Stimulated activated CD8-positive, alpha-beta memory T cell treated with anti-CD3 and anti-CD28 coated beads, Interleukin-15, amount 100 ng/mL, for 4 hours (primary cell): ENCODE results near the gene CORO6.

Source experiments
- DNase-seq, 2 donors: peaks; one replicate each; pipeline ENCODE4 v3.0.0-alpha.2; 2020; ENCODE audit warnings: low read depth in 2 of 2

The CORO6 gene

DNA sequence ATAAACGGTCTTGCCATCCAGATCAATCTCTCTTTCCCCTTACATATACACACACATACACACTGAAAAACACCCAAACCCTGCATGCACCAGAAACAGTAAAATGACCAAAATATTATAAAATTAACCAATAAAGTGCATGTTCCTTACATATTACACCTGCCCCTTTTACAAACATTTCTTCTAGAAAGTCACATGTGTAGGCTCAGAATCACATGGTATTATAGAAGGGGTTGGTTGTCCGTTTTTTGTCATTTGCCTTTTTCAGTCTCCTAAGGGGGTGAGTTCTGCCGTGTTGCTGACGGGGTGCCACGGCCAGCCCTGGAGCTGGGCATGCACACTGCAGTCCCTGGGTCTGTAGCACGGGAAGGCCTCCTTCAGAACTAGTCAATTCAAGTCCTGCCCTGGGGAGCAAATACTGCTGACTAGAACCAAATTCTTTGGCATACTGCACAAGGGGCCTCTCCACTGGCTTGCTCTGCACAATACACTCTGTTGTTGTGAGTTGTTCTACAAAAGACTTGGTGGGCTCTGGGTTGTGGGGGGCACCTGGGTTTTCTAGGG is 8.0 kb upstream of the CORO6 start:
- DNase-seq, result no peak

GRCh38 chr17:29629839-29630238 is 7.1 kb upstream of the CORO6 start:
- DNase-seq, result no peak

DNA sequence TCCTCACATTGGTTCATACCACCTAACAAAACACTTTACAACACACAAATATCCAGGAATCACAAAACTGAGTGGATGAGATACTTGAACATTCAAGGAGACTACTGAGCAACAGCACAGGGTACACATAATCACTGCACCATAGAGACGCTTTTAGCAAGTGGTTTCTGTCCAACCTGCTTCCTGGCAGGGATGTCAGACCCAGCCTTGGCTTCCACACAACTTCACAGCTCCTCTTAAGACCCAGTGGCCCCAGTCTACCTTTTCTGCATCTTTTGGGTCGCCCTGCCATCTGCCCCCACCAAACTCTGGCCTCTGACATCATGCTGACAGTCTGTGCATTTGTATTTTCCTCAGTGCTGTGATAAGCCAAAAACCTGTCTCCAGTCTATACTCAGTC is 5.9 kb upstream of the CORO6 start:
- no peak for DNase-seq

GRCh38 chr17:29627951-29628350 is 5.2 kb upstream of the CORO6 start:
- no peak for DNase-seq

DNA sequence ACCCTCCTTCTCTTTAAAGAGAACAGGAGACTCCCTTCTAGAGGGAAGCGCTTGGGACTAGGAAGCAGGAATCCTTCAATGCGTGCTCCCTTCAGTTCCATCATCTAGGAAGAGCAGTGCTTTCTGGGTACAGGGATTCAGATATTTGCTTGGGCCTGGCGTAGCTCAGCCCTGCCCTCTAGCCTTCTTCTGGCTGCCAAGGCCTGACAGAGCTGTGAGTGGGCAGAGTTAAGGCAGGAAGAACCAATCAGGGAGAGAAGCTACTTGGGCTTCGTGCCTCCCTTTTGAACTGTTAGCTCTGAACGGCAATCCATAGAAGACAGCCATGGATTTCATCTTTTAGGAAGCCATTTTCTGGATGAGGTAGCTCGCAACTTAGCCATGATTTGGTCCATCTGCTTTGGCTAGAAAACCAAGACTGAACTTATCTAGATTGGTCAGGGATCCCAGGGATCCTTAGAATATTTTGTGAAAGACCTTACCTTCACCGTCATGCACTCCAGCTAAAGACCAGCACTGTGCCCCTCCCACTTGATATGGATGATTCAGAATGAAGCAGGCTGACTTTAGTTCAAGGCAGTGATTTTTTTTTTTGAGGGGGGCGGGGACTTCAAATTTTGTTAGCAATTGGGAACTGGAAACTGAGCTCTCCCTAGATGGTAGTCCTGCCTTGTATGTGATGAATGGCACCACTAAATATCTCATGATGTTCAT is 2.5 kb upstream of the CORO6 start:
- DNase-seq, result no peak

- DNase-seq, result no peak
Measured at GRCh38 chr17:29624586-29624985, 1.9 kb upstream of the CORO6 start.

DNA sequence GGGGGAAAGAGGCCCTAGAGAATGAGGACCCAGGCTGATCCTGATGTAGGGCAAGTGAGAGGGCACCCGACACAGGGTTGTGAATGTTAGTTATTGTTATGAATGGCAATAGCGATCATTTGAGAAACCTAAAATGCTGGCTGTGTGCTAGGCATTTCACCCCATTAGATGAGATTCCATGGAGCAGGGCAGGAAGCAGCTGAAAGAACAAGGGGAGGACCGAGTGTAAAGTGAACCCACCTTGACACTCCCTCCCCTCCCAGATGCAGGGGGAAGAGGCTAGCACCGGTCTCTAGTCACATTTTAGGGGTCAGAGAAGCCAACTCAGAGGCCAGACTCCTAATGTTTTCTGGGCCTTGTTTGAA is 553 bp upstream of the CORO6 start:
- no peak for DNase-seq

- no peak for DNase-seq
Measured at GRCh38 chr17:29621751-29622194, 939 bp downstream of the CORO6 start.

DNA sequence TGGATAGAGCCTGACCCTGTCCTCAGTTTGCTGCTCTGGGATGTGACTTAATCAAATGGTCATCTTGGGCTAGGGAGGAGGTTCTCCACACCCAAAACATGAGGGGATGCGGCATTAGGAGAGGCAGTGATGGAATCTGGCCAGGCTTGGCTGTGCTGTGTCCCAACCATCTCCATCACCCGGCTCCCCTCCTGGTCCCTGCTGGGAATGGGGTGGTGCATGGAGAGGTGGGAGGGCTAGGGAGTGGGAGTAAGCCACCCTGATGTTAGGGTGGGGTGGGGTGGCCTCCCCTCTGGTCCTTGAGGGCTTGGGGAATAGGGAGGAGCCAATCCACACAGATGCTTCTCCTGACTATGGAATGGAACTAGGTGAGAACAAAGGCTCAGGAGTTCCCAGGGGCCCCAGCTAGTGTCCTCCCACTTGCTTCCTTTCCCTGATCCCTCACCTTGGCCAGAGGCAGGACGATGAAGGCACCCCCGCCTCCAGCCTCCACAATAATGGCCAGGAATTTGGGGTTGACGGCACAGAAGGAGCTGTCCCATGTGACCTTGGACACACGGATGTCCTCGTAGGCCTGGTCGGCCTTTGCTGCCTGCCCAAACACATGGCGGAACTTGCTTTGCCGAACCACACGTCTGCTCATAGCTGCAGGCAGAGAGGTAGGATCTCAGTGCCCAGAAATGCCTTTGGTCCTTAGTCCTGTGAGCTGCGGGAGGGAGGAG is 1.8 kb downstream of the CORO6 start:
- no peak for DNase-seq

DNA sequence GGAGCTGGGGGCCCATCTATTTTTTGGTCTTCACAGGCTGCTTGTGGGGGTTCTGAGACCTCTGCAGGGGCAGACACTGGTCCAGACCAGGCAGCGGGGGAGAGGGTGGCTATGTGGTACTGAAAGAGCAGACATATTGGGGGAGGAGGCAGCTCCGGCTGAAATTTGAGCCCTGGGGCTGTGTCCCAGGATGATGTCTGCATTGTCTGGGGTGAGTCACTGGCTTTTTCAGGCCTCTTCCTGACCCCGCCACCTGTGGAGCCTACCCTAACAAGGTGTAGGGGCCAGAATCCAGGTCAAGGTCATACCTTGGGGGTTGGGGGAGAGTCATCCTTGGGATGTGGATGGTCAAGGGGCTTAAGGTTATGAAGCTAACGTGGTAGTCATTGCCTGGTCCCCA is 2.4 kb downstream of the CORO6 start:
- no peak for DNase-seq

DNA sequence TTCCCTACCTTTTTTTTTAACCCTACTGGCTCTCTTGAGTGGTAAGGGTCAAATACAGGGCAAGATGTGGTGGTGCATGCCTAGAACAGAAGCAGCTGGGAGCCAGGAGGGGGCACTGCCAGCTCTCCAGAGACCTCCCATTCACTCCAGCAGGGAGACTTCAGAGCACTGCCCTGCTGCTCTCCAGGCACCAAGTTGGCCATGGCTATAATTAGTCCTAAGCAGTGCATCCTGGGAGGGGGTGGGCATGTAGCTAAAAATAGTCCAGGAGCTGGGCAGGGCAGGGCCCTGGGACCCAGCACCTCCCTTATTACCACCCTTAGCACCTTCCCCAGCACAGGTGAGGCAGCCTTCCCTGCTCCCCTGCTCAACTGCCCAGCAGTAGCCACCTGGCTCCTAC is 3.5 kb downstream of the CORO6 start:
- DNase-seq, result no peak

GRCh38 chr17:29618272-29619065 is 4.2 kb downstream of the CORO6 start:
- no peak for DNase-seq

- peak; percentile 75 to 82 for DNase-seq
Measured at GRCh38 chr17:29617481-29618271, 5.0 kb downstream of the CORO6 start.

DNA sequence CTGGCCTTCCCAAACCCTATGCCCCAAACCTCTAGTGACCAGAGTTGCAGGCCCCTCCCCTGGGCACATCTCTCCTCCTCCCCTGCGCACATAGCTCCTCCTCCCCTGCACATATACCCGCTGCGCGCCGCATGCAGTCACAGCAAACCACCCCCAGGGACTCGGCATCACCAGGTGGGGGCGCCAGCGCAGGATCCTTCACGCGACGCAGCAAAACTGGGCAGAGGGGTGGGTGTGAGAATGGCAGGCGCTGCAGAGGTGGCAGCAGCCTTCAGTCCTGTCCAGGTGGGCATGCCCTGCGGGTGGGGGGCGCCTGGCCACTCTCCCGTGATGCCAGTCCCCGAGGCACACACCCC is 5.6 kb downstream of the CORO6 start:
- peak; percentile 70 to 82 for DNase-seq

GRCh38 chr17:29616300-29617048 is 6.2 kb downstream of the CORO6 start:
- no peak for DNase-seq

DNA sequence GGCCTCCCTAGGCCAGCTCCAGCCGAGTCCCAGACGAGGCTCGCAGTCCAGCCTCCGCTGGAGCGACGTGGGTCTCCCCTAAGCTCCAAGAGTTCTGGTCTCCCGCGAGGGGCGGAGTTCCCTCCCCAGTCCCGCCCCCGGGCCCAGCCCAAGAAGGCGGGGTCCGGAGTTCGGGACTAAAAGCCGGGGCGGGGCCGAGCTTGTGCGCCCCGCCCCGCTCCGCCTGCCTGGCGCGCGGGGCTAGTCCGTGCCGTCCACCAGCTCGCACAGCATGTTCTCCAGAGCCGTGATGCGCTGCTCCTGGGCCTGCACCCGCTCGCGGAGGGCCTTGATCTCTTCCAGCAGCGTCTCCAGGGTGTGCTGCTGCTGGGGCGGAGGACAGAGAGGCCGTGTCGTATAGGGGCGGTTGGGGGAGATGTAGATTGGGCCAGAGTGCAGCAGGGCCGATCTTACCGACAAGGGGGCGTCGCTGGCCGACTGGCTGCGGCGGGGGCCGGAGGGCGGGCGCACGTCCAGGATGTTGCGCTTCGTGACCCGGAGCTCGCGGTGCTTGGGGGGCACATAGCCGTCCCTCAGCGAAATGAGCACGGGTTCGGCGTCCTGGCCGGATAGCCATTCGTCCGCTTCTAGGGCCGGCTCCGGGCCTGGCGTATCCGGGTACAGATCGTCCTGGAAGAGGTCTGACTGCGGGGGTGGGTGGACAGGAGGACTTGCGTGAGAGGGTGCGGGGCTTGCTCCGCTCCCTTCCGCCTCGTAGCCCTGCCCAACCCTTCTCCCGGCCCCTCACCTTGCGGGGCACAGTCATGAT is 7.0 kb downstream of the CORO6 start:
- peak; percentile 66 to 71 for DNase-seq

DNA sequence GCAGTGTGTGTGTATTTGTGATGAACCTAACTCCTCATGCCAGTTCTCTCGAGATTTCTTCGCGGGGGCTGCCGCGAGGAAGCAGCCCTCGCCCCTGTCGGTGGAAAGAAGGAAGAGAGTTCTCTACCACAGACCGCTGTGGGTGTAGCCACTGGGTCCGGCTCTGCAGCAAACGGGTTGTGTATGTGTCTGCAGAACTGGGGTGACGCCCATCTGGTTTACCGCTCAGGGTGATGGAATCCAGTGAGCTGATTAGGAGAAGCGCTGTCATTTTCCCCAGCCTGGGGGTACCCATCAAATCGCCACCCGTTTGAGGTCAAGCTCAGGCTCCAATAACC is 7.7 kb downstream of the CORO6 start:
- peak in 1 of 2 donors; percentile 46 for DNase-seq

DNA sequence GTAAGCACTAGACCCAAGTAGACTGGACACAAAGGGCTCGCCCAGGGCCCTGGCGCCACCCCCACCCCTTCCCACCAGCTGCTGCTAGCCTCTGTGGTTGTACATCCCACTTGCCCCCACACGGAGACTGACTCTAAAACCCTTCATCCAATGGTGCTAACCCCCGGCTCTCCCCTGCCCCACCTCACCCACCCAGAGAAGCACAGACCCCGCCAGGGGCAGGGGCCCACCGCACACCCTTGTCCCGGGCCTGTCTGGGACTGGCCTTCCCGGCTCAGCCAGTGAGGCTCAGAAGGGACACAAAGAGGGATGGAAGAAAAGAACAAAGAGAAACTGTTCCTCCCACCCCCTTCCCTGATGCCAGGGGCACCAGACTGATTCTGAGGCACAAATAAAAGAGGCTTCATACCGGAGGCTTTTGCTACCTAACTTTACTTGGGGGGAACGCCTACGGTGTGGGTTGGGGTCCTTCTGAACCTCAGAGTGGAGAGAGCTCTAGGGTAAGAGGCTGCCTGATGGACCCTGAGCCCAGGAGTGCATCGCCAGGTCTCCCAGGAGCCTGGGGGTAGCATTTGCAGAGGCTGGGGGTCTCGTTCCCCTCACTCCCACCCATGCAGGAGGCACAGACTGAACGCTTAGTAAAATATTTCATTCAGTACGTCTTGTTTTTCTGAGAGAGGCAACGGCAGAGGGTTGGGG is 8.2 kb downstream of the CORO6 start:
- no peak for DNase-seq

- DNase-seq, result no peak
Measured at GRCh38 chr17:29613856-29614255, 8.9 kb downstream of the CORO6 start.
